ENCODE results near the gene DTL. TPM values are rescaled to one million over a fixed set of nuclear protein-coding genes. Genes with fewer than 3 reads are reported as not detected.

The DTL gene
- total RNA-seq, 3 donors from 2014 or later: 1.4 to 12.0 (median 3.2) TPM

- TF ChIP-seq CTCF (IDR thresholded peaks at IDR 0.05): no peak
- Histone ChIP-seq H3K4me1 (ENCODE audit: low read depth) (no peaks in the 10 kb centered on the region), H3K9me3 (peaks cover 9% of the 10 kb centered on the region), H3K4me3 (no peak overlapping the region), H3K36me3 (ENCODE audit: low read depth) (no peaks in the 10 kb centered on the region)
- DNase-seq: no peak
- intact Hi-C loops (cut with DNase I, micrococcal nuclease): no loop called here
- no peak for ATAC-seq
These were observed 19.8 kb downstream of the DTL start for GRCh38 chr1:212055333-212055732.

- H3K4me3 ChIP-seq: no peak overlapping the region
- TF ChIP-seq CTCF (IDR thresholded peaks at IDR 0.05): no peak
- intact Hi-C loops (cut with DNase I, micrococcal nuclease): loop anchor here (10.0 kb wide), 3 partner anchors 254 to 394 kb away; no protein-coding TSS in a partner anchor
- ATAC-seq (no peak), DNase-seq (no peak)
- no peaks in the 10 kb centered on the region for H3K4me1 ChIP-seq (ENCODE audit: low read depth)
- H3K9me3 ChIP-seq: peaks cover 9% of the 10 kb centered on the region
- H3K36me3 ChIP-seq (ENCODE audit: low read depth): no peaks in the 10 kb centered on the region
These were observed 25.3 kb downstream of the DTL start for GRCh38 chr1:212060632-212061472.

- peak; percentile 13 for TF ChIP-seq CTCF (IDR thresholded peaks at IDR 0.05)
- no peaks in the 10 kb centered on the region for H3K36me3 ChIP-seq (ENCODE audit: low read depth)
- no peaks in the 10 kb centered on the region for H3K4me1 ChIP-seq (ENCODE audit: low read depth)
- no peak overlapping the region for H3K4me3 ChIP-seq
- DNase-seq (no peak), ATAC-seq (peak; percentile 59)
- H3K9me3 ChIP-seq: no peaks in the 10 kb centered on the region
- intact Hi-C loops (cut with DNase I, micrococcal nuclease): loop anchor here (10.0 kb wide), 3 partner anchors 252 to 392 kb away; no protein-coding TSS in a partner anchor
These were observed 27.4 kb downstream of the DTL start for GRCh38 chr1:212062832-212063438.

- DNase-seq: no peak
- intact Hi-C loops (cut with DNase I, micrococcal nuclease): loop anchor here (10.0 kb wide), 3 partner anchors 247 to 387 kb away; no protein-coding TSS in a partner anchor
These were observed 32.2 kb downstream of the DTL start for GRCh38 chr1:212067787-212068186.

More at GRCh38 chr1:212067787-212068186, 32.2 kb downstream of the DTL start:
- Histone ChIP-seq H3K36me3 (ENCODE audit: low read depth) (no peaks in the 10 kb centered on the region), H3K4me1 (ENCODE audit: low read depth) (no peaks in the 10 kb centered on the region), H3K9me3 (no peaks in the 10 kb centered on the region), H3K4me3 (no peak overlapping the region)
- no peak for ATAC-seq
- no peak for TF ChIP-seq CTCF (IDR thresholded peaks at IDR 0.05)

Measured in mucosa of descending colon (tissue), 3 donors.